Activated T-helper 1 cell treated with anti-CD3 and anti-CD28 coated beads, Interleukin-12 subunit alpha, Interleukin-12 subunit beta, Interleukin-2, Interleukin-4 antibody, amounts not matched to agents 30 ng/mL and 10 ng/mL and 1 ng/mL, durations not matched to agents 14 hours and 24 hours and 36 hours (primary cell): Measurements from ENCODE around the gene KAZN. TPM values are rescaled to one million over a fixed set of nuclear protein-coding genes. Genes with fewer than 3 reads are reported as not detected.

Experiments used
- DNase-seq: peaks from one replicate; pipeline ENCODE4 v3.0.0; 2021; ENCODE audit warnings: low spot score
- H3K27ac Mint-ChIP-seq: one replicate; pipeline ENCODE4 v1.8.0; 2021; ENCODE audit warnings: mild to moderate bottlenecking, mixed read lengths
- H3K27me3 Mint-ChIP-seq: one replicate; pipeline ENCODE4 v1.8.0; 2022; ENCODE audit warnings: mild to moderate bottlenecking, moderate library complexity, mixed read lengths; ENCODE audit not compliant: insufficient read depth
- H3K36me3 Mint-ChIP-seq: one replicate; pipeline ENCODE4 v1.8.0; 2021; ENCODE audit warnings: low read depth, mixed read lengths
- H3K4me1 Mint-ChIP-seq: one replicate; pipeline ENCODE4 v1.8.0; 2021; ENCODE audit warnings: low read depth, mixed read lengths
- H3K4me3 Mint-ChIP-seq: one replicate; pipeline ENCODE4 v1.8.0; 2021; ENCODE audit warnings: mild to moderate bottlenecking, moderate library complexity, mixed read lengths
- H3K9me3 Mint-ChIP-seq: one replicate; pipeline ENCODE4 v1.8.0; 2021; ENCODE audit warnings: mixed read lengths
- intact Hi-C: fragments of 100-400 bp; cut with micrococcal nuclease; formaldehyde crosslinking; loops from one replicate; pipeline ENCODE4 v1.15.1; 2024
- total RNA-seq: library from RNA; stranded (reverse); gene quantifications from 2 replicates; pipeline ENCODE4 v1.2.3, GENCODE V29; 2022

KAZN gene
- total RNA-seq, 1 donor from 2014 or later = 0.54 TPM

DNA sequence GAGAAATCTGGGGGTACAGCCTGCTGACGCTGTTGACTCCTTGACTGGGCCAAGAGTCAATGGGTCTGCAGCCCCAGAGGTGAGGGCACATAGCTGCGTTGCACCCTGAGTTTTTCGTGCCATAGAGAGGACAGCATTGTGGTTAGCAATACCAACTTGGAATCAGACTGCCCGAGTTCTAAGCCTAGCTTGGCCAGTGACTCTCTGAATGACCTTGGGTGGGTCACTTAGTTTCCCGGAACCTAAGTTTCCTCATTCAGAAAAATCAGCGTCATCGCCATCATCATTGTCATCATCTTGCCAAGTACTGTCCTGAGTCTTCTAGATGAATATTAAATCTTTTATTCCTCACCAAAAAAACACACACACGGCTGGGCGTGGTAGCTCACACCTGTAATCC is 403.8 kb downstream of the KAZN start:
- H3K27me3 Mint-ChIP-seq = peaks cover 2% of the 10 kb centered on the region
- intact Hi-C loops = no loop called here
- no peak for DNase-seq
- no peaks in the 10 kb centered on the region for H3K4me1 Mint-ChIP-seq
- no peaks in the 10 kb centered on the region for H3K36me3 Mint-ChIP-seq
- no peak overlapping the region for H3K4me3 Mint-ChIP-seq
- no peak overlapping the region for H3K27ac Mint-ChIP-seq
- H3K9me3 Mint-ChIP-seq = no peaks in the 10 kb centered on the region

DNA sequence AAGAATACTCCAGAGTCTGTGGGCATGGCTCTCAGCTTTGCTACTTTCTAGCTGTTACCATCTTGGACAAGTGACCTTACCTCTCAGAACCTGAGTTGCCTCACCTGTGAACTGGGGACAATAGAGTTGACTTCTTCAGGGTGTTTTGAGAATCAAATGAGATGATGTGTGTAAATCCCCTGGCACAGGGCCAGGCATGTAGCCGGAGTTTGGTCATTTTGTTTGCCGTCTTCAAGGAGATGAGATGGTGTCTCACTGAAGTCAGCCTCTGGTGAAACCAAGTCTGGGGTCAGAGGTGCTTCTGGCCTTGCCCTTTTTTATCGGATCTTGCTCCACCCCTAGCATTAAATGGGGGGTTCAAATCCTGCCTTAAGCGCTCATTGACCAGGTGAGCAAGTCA is 405.9 kb downstream of the KAZN start:
- intact Hi-C loops = no loop called here
- Mint-ChIP-seq H3K4me1 (no peaks in the 10 kb centered on the region), H3K36me3 (no peaks in the 10 kb centered on the region), H3K9me3 (no peaks in the 10 kb centered on the region), H3K27ac (no peak overlapping the region), H3K27me3 (peaks cover 4% of the 10 kb centered on the region), H3K4me3 (no peak overlapping the region)
- no peak for DNase-seq

DNA sequence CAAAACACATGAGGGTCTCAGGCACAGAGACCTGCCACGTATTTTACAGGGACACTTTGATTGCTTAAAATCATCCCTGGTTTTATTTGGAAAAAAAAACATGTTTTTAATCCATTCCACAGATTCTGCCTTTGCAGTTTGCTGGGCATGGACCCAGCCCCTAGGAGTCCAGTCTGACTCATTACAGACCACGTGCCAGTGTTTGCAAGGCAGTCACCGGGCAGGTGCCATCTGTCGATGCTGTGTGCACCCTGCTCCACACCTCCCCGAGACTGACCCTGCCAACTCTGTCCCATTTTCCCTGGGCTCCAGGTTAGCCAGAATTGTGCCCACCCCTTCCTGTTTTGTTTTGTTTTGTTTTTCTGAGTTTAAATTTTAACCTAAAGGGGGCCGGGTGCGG is 406.6 kb downstream of the KAZN start:
- Mint-ChIP-seq H3K27me3 (peaks cover 2% of the 10 kb centered on the region), H3K4me3 (no peak overlapping the region), H3K27ac (no peak overlapping the region), H3K9me3 (no peaks in the 10 kb centered on the region), H3K36me3 (no peaks in the 10 kb centered on the region), H3K4me1 (no peaks in the 10 kb centered on the region)
- intact Hi-C loops = no loop called here
- DNase-seq = no peak

DNA sequence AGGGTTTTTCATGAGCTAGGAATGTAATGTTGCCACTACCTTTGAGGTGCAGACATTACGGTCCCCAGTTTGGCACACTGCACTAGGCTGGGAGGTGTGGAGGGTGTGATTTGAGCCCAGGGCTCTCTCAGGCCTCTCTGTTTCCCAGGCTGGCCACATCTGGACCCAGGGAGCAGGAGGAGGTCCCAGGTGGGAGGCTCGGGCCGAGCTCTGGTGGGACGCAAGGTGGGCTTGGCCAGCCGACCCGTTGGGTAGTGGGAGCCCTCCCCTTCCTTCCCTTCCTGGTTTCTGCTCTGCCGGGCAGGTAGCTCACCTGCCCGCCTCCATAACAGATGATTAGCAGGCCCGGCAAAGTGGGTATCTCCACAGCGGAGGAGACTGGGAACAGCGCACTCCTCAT is 408.9 kb downstream of the KAZN start:
- no peaks in the 10 kb centered on the region for H3K9me3 Mint-ChIP-seq
- H3K4me3 Mint-ChIP-seq = no peak overlapping the region
- no peak overlapping the region for H3K27ac Mint-ChIP-seq
- no peak for DNase-seq
- H3K36me3 Mint-ChIP-seq = no peaks in the 10 kb centered on the region
- no peaks in the 10 kb centered on the region for H3K4me1 Mint-ChIP-seq
- intact Hi-C loops = no loop called here
- H3K27me3 Mint-ChIP-seq = peaks cover 2% of the 10 kb centered on the region

DNA sequence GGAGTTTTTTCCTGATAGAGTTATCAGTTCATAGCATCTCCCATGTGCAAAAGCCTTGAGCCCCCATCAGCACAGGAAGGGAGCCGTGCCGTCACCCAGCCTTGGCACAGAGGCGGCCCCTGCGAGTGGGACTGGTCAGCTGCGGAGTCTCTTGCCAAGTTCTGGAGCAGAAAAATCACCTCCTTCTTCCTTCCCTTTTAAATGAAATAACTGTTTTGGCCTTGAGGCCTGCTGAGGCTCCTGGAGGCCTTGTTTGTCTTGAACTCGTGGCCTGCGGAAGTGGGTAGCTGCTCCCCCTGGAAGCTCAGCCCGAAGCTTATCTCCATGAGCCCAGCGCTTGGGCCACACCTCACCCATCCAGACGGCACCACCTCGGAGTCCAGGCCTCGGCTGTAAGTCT is 409.4 kb downstream of the KAZN start:
- intact Hi-C loops = no loop called here
- H3K27me3 Mint-ChIP-seq = peaks cover 2% of the 10 kb centered on the region
- no peak for DNase-seq
- H3K9me3 Mint-ChIP-seq = no peaks in the 10 kb centered on the region
- no peak overlapping the region for H3K4me3 Mint-ChIP-seq
- no peaks in the 10 kb centered on the region for H3K36me3 Mint-ChIP-seq
- no peak overlapping the region for H3K27ac Mint-ChIP-seq
- H3K4me1 Mint-ChIP-seq = no peaks in the 10 kb centered on the region

DNA sequence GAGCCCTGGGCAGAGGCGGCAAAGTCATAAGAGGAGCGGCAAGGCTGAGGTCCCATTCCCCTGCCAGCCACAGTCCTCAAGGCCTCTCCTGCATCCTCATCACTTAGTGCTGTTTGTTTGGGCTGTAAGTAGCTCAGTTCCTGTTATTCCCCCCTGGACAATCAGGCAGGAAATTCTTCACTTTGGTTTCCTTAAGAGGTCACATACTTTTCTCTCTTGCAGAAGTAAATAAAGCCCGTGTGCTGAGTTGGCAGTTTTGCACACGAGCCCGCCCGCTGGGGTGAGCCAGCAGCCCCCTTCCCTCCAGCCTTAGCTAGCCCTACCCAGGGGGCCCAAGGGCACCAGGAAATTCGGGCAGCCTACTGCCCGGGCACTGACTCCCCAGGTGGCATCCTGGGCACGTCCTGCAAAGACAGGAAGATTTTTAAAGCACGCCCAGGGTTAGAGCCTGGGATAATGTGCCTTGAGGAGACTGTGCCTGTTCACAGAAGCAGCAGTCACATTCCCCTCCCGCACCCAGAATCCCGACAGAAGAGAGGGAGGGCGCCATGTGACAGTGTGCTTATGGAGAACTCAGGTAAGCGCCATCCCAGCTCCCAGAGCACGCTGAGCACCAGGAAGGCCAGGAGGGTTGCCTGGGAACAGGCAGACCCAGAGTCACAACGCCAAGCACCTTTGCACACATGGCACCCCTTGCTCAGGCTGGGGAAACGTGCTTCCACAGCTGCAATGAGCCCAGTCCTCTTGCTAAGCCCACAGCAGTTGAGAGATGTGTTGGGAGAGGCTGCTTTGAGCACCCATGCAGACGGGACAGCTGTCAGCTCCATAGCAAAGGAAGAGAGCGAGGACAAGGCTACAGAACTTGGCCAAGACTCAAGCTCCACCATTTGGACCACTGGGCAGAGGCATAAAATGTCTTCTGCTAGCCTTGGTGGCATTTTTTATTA is 410.6 kb downstream of the KAZN start:
- intact Hi-C loops = no loop called here
- DNase-seq = no peak
- Mint-ChIP-seq H3K27me3 (peaks cover 5% of the 10 kb centered on the region), H3K9me3 (no peaks in the 10 kb centered on the region), H3K4me3 (no peak overlapping the region), H3K4me1 (no peaks in the 10 kb centered on the region), H3K27ac (no peak overlapping the region), H3K36me3 (no peaks in the 10 kb centered on the region)

DNA sequence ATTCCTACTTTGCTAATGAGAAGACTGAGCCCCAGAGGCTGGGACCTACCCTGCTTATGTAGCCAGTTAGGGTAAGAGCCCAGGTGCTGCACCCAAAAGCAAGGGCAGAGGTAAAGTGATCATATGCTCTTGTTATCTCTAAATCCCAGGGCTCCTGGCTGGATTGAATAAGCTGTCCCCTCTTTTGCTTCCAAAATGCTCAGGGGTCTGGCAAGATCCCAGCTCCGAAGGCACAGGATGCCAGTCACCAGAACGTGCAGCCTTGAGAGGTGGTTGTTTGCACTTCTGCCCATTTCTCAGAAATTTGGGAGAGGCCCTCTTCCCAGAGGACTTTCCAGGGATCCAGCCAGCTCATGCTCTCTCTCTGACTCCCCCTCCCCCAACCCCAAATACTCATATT is 412.7 kb downstream of the KAZN start:
- no peak overlapping the region for H3K27ac Mint-ChIP-seq
- no peaks in the 10 kb centered on the region for H3K36me3 Mint-ChIP-seq
- no peaks in the 10 kb centered on the region for H3K4me1 Mint-ChIP-seq
- no peaks in the 10 kb centered on the region for H3K9me3 Mint-ChIP-seq
- DNase-seq = no peak
- intact Hi-C loops = no loop called here
- H3K4me3 Mint-ChIP-seq = no peak overlapping the region
- peaks cover 5% of the 10 kb centered on the region for H3K27me3 Mint-ChIP-seq

DNA sequence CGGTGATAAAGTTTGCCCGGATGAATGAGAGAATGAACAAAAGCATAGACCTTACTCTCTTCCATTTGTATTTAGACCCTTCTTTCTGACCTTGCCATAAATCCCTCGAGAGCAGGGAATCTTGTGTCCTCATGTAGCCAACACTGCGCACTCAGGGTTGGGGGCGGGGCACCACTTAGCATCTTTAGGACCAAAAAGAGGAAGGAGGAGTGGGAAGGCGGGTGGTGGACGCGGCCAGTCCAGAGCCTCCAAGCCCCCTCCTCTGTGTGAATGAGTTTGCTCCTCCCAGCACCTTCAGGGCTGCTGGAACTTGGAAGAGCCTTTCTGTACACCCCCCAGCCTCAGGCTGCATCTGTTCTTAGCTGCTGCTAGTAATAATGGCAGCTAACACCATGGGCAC is 413.2 kb downstream of the KAZN start:
- intact Hi-C loops = no loop called here
- Mint-ChIP-seq H3K27ac (no peak overlapping the region), H3K36me3 (no peaks in the 10 kb centered on the region), H3K27me3 (peaks cover 5% of the 10 kb centered on the region), H3K4me3 (no peak overlapping the region), H3K4me1 (no peaks in the 10 kb centered on the region), H3K9me3 (no peaks in the 10 kb centered on the region)
- DNase-seq = no peak

DNA sequence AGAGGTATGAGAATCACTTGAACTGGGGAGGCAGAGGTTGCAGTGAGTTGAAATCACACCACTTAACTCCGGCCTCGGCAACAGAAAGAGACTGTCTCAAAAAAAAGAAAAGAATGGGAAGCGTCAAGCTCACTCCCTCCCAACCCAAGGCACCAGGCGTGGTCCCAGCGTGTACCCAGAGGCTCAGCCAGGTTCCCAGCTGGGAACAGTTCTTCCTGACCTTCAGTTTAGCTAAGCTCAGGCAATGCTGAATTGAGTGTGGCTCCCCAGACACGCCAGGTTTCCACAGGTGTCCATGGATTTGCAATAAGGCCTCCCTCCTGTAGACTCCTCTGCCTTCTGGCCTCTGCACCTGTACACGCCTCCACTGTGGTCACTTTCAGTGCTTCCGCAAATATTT is 414.3 kb downstream of the KAZN start:
- peaks cover 5% of the 10 kb centered on the region for H3K27me3 Mint-ChIP-seq
- H3K4me1 Mint-ChIP-seq = no peaks in the 10 kb centered on the region
- H3K27ac Mint-ChIP-seq = no peak overlapping the region
- H3K9me3 Mint-ChIP-seq = no peaks in the 10 kb centered on the region
- H3K4me3 Mint-ChIP-seq = no peak overlapping the region
- no peaks in the 10 kb centered on the region for H3K36me3 Mint-ChIP-seq
- intact Hi-C loops = no loop called here
- no peak for DNase-seq

DNA sequence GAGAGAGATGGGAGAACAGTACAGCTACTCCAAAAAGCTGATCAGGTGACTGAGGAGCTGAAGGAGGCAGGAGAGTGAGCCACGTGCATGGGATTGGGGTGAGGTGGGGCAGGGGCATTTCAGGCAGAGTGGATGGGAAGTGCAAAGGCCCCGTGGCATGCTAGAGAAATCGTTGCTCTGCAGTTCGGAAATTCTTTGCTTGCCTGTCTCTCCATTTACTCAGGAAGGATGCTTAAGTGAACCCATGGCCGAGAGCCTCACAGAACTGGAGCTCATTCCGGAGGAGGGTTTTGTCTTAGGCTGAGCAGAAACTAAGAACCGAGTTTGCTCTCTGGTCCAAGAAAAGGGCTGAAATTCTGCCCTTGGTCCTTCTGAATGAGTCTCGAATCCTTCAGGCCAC is 415.3 kb downstream of the KAZN start:
- H3K9me3 Mint-ChIP-seq = no peaks in the 10 kb centered on the region
- no peaks in the 10 kb centered on the region for H3K36me3 Mint-ChIP-seq
- intact Hi-C loops = no loop called here
- no peak overlapping the region for H3K4me3 Mint-ChIP-seq
- DNase-seq = no peak
- no peak overlapping the region for H3K27ac Mint-ChIP-seq
- H3K27me3 Mint-ChIP-seq = peaks cover 2% of the 10 kb centered on the region
- no peaks in the 10 kb centered on the region for H3K4me1 Mint-ChIP-seq

DNA sequence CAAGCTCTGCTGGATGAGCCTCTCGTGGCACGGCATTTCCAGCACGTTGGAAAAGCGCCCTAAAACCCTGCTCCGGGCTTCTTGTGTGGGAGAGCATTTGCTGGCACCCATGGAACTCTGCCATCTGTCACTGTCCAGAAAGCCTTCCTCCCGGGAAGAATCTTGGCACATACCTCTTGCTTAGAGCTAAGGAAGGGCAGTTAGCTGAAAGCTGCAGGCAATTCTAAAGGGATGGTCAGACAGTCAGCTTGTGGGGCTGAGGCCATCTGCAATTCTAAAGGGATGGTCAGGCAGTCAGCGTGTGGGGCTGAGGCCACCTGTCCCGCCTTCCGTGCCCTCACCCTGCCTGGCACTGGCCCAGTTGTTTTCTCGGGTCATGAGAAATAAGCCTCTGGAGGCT is 416.0 kb downstream of the KAZN start:
- H3K4me3 Mint-ChIP-seq = no peak overlapping the region
- no peaks in the 10 kb centered on the region for H3K36me3 Mint-ChIP-seq
- H3K4me1 Mint-ChIP-seq = no peaks in the 10 kb centered on the region
- intact Hi-C loops = no loop called here
- no peaks in the 10 kb centered on the region for H3K9me3 Mint-ChIP-seq
- H3K27ac Mint-ChIP-seq = no peak overlapping the region
- peaks cover 2% of the 10 kb centered on the region for H3K27me3 Mint-ChIP-seq
- no peak for DNase-seq

DNA sequence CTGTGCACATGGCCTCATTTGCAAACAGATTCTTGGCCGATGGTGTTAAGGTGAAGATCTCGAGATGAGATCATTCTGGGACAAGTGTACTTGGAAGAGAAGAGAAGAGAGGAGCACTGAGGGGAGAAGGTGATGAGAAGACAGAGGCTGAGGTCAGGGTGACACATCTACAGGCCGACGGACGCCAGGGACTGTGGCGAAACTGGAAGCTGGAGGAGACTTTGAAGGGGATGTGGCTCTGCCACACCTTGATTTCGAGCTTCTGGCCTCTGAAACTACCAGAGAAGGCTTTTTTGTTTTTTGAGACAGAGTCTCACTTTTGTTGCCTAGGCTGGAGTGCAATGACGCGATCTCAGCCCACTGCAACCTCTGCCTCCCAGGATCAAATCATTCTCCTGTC is 417.5 kb downstream of the KAZN start:
- no peaks in the 10 kb centered on the region for H3K9me3 Mint-ChIP-seq
- no peak for DNase-seq
- intact Hi-C loops = no loop called here

DNA sequence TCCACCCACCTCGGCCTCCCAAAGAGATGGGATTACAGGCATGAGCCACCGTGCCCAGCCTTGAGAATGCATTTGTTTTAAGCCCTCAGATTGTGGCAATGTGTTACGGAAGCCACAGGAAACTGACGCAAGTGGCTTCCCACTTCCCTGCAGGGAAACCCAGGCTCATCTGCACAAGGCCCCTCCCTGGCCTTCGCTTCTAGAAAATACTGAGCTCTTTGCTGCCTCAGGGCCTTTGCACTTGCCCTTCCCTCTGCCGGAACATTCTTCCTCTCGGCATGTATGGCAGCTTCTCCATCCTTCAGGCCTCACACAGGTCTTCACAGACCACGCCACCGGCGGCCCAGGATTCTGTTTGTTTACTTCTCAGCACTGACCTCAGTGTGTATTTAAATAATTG is 418.0 kb downstream of the KAZN start:
- no peaks in the 10 kb centered on the region for H3K4me1 Mint-ChIP-seq
- DNase-seq = no peak
- no peaks in the 10 kb centered on the region for H3K36me3 Mint-ChIP-seq
- no peak overlapping the region for H3K4me3 Mint-ChIP-seq
- no peaks in the 10 kb centered on the region for H3K9me3 Mint-ChIP-seq
- intact Hi-C loops = no loop called here
- H3K27ac Mint-ChIP-seq = no peak overlapping the region
- peaks cover 2% of the 10 kb centered on the region for H3K27me3 Mint-ChIP-seq

More for the DNA sequence above, 417.5 kb downstream of the KAZN start:
- Mint-ChIP-seq H3K36me3 (no peaks in the 10 kb centered on the region), H3K4me1 (no peaks in the 10 kb centered on the region), H3K27ac (no peak overlapping the region), H3K27me3 (peaks cover 2% of the 10 kb centered on the region), H3K4me3 (no peak overlapping the region)

DNA sequence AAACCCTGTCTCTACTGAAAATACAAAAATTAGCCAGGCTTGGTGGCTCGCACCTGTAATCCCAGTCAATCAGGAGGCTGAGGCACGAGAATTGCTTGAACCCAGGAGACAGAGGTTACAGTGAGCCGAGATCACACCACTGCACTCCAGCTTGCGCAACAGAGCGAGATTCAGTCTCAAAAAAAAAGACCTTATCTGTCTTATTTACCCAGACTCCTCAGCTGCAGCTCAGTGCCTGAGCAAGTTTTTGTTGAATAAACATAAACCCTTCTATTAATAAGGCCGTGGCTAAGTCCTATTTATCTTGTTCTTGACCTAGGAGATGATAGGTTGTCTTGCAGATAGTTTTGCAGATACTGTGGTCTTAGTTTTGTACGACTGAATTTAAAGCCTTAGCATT is 418.6 kb downstream of the KAZN start:
- intact Hi-C loops = no loop called here
- Mint-ChIP-seq H3K9me3 (no peaks in the 10 kb centered on the region), H3K27me3 (peaks cover 2% of the 10 kb centered on the region), H3K4me1 (no peaks in the 10 kb centered on the region), H3K4me3 (no peak overlapping the region), H3K36me3 (no peaks in the 10 kb centered on the region), H3K27ac (no peak overlapping the region)
- DNase-seq = no peak
